HCT116 (cell line): ENCODE results near the gene PPP1R3G. TPM values are rescaled to one million over a fixed set of nuclear protein-coding genes. Genes with fewer than 3 reads are reported as not detected.

ENCODE experiments used
- ATAC-seq: fragments of 200-7000 bp; cut with Tn5 transposase; 2 replicates; pipeline ENCODE4 v1.9.1; 2020; ENCODE audit warnings: mild to moderate bottlenecking, moderate library complexity
- BruUV-seq: library from RNA; stranded (reverse); fragments of 400-500 nt; replicated peaks from 2 replicates; lab custom pipeline; 2021; lab: Mats Ljungman, UMichigan
- CTCF ChIA-PET: fragments of 300-600 bp; sonication (Branson Sonifier 250); formaldehyde crosslinking; loops from one replicate; lab custom pipeline; 2021; ENCODE audit warnings: antibody characterized with exemption; lab: Charles Lee
- POLR2A ChIA-PET: fragments of 300-600, 350-600 bp; sonication (Branson Sonifier 250); formaldehyde crosslinking; loops from one replicate; lab custom pipeline; 2021; ENCODE audit warnings: antibody characterized with exemption; lab: Charles Lee
- RAD21 ChIA-PET, 2 experiments: fragments of 300-600 bp; sonication (Branson Sonifier 250); formaldehyde crosslinking; loops; one replicate each; lab custom pipeline; 2023; ENCODE audit warnings: low total read pairs in 2 of 2; ENCODE audit not compliant: uncharacterized antibody in 2 of 2, unreplicated experiment in 2 of 2, low non-redundant PET in 1 of 2; lab: Charles Lee
- DNase-seq: peaks from one replicate; pipeline ENCODE4 v3.0.0-alpha.2; 2010; ENCODE audit warnings: low read depth, low spot score
- H2AFZ ChIP-seq: fragments of 200-600 bp; shearing (Covaris generic), sonication (generic); 2 replicates; pipeline ENCODE4 v1.6.1; 2017; ENCODE audit warnings: low read depth, mixed run types, mixed read lengths, antibody characterized with exemption, low read length; ENCODE audit not compliant: poor library complexity, severe bottlenecking
- H3K27ac ChIP-seq: 2 replicates; pipeline ENCODE4 v1.5.1; 2012; ENCODE audit warnings: low read depth, low read length
- H3K27me3 ChIP-seq: fragments of 200-600 bp; sonication (generic); 2 replicates; pipeline ENCODE4 v1.6.1; 2016; ENCODE audit warnings: mixed run types, low read length, mixed read lengths; ENCODE audit not compliant: insufficient read depth
- H3K36me3 ChIP-seq, 2 experiments: fragments of 200-500 bp in 1 of 2; fragments of 200-600 bp in 1 of 2; sonication (Bioruptor generic) in 1 of 2; sonication (generic) in 1 of 2; 2 replicates each; pipeline versions ENCODE4 v1.5.1 to v1.6.1; 2014 to 2016; ENCODE audit warnings: low read length in 2 of 2, inconsistent platforms in 1 of 2, mixed read lengths in 1 of 2, mixed run types in 1 of 2; ENCODE audit not compliant: insufficient read depth in 2 of 2, control insufficient read depth in 1 of 2
- H3K4me1 ChIP-seq, 2 experiments: fragments of 200-600 bp in 1 of 2; sonication (generic) in 1 of 2; 2 replicates each; pipeline versions ENCODE4 v1.5.1 to v1.6.1; 2012 to 2017; ENCODE audit warnings: low read length in 2 of 2, inconsistent platforms in 1 of 2, mild to moderate bottlenecking in 1 of 2, mixed read lengths in 1 of 2, mixed run types in 1 of 2, moderate library complexity in 1 of 2; ENCODE audit not compliant: insufficient read depth in 2 of 2, control insufficient read depth in 1 of 2
- H3K4me2 ChIP-seq: fragments of 200-600 bp; sonication (generic); 2 replicates; pipeline ENCODE4 v1.6.1; 2017; ENCODE audit warnings: mixed run types, low read length, mixed read lengths
- H3K4me3 ChIP-seq, 2 experiments: fragments of 200-600 bp in 1 of 2; sonication (generic) in 1 of 2; replicated peaks in 1 of 2; 2 replicates each; pipeline ENCODE4 v1.5.1; 2011 to 2016; ENCODE audit warnings: low read length in 2 of 2, control low read depth in 1 of 2, low read depth in 1 of 2, mild to moderate bottlenecking in 1 of 2, mixed read lengths in 1 of 2, mixed run types in 1 of 2
- H3K79me2 ChIP-seq: fragments of 200-600 bp; sonication (generic); 2 replicates; pipeline ENCODE4 v1.6.1; 2017; ENCODE audit warnings: mild to moderate bottlenecking, mixed run types, low read length, moderate library complexity, mixed read lengths; ENCODE audit not compliant: insufficient read depth
- H3K9ac ChIP-seq: fragments of 200-600 bp; sonication (generic); 2 replicates; pipeline ENCODE4 v1.6.1; 2016; ENCODE audit warnings: low read length, mixed read lengths
- H3K9me2 ChIP-seq: fragments of 200-600 bp; sonication (generic), shearing (Covaris generic); 2 replicates; pipeline ENCODE4 v1.6.1; 2017; ENCODE audit warnings: mixed run types, mild to moderate bottlenecking, moderate library complexity; ENCODE audit not compliant: insufficient read depth
- H3K9me3 ChIP-seq, 2 experiments: fragments of 200-500 bp in 1 of 2; fragments of 200-600 bp in 1 of 2; sonication (Bioruptor generic) in 1 of 2; sonication (generic) in 1 of 2; 2 replicates each; pipeline ENCODE4 v1.6.1; 2014 to 2017; ENCODE audit warnings: low read length in 2 of 2, mixed read lengths in 2 of 2, inconsistent platforms in 1 of 2, low read depth in 1 of 2, mild to moderate bottlenecking in 1 of 2, mixed run types in 1 of 2, moderate library complexity in 1 of 2; ENCODE audit not compliant: control insufficient read depth in 1 of 2, insufficient read depth in 1 of 2
- H4K20me1 ChIP-seq: fragments of 200-600 bp; sonication (generic), shearing (Covaris generic); 2 replicates; pipeline ENCODE4 v1.6.1; 2017; ENCODE audit warnings: mixed run types, mild to moderate bottlenecking, moderate library complexity; ENCODE audit not compliant: insufficient read depth
- CBX3 ChIP-seq: IDR thresholded peaks from 2 replicates; pipeline ENCODE4 v1.6.1; 2012; ENCODE audit warnings: low read depth
- CEBPB ChIP-seq: IDR thresholded peaks from 2 replicates; pipeline ENCODE4 v1.6.1; 2012; ENCODE audit warnings: low read depth
- EGR1 ChIP-seq: IDR thresholded peaks from 2 replicates; pipeline ENCODE4 v1.6.1; 2012; ENCODE audit warnings: low read depth
- ELF1 ChIP-seq: IDR thresholded peaks from 2 replicates; pipeline ENCODE4 v1.6.1; 2012; ENCODE audit warnings: low read depth, borderline replicate concordance
- EZH2 ChIP-seq: fragments of 200-600 bp; sonication (generic); IDR thresholded peaks from 2 replicates; pipeline ENCODE4 v1.6.1; 2017; ENCODE audit warnings: antibody characterized with exemption, mixed run types
- EZH2phosphoT487 ChIP-seq: fragments of 200-600 bp; IDR thresholded peaks from 2 replicates; pipeline ENCODE4 v1.6.1; 2018; ENCODE audit warnings: antibody characterized with exemption, borderline replicate concordance
- POLR2A ChIP-seq: IDR thresholded peaks from 2 replicates; pipeline ENCODE4 v1.7.0; 2011; ENCODE audit warnings: borderline replicate concordance; ENCODE audit not compliant: insufficient read depth, insufficient read length; ENCODE audit errors: extremely low read depth
- POLR2AphosphoS5 ChIP-seq: IDR thresholded peaks from 2 replicates; pipeline ENCODE4 v1.6.1; 2011; ENCODE audit warnings: mild to moderate bottlenecking, low read depth, low read length, moderate library complexity
- RAD21 ChIP-seq: IDR thresholded peaks from 2 replicates; pipeline ENCODE4 v1.6.1; 2012; ENCODE audit warnings: low read depth, mild to moderate bottlenecking
- SIN3A ChIP-seq: IDR thresholded peaks from 2 replicates; pipeline ENCODE4 v1.6.1; 2012; ENCODE audit warnings: low read depth
- SP1 ChIP-seq: IDR thresholded peaks from 2 replicates; pipeline ENCODE4 v1.6.1; 2012; ENCODE audit warnings: low read depth
- TCF7L2 ChIP-seq: IDR thresholded peaks from 2 replicates; pipeline ENCODE4 v1.7.0; 2011; ENCODE audit warnings: borderline replicate concordance, inconsistent platforms; ENCODE audit not compliant: insufficient read depth, insufficient read length; ENCODE audit errors: extremely low read depth
- YY1 ChIP-seq: IDR thresholded peaks from 2 replicates; pipeline ENCODE4 v1.6.1; 2011; ENCODE audit warnings: low read length, low read depth, moderate library complexity, mild to moderate bottlenecking; ENCODE audit not compliant: insufficient replicate concordance; ENCODE audit errors: extremely low read depth
- ZFX ChIP-seq: fragments of 450-650 bp; IDR thresholded peaks from 2 replicates; pipeline ENCODE4 v1.6.1; 2017
- ZNF274 ChIP-seq: fragments of 200-500 bp; sonication (Bioruptor generic); IDR thresholded peaks from 2 replicates; pipeline ENCODE4 v1.6.1; 2014; ENCODE audit warnings: mild to moderate bottlenecking, low read depth, low read length, inconsistent platforms
- intact Hi-C: fragments of 100-400 bp; cut with micrococcal nuclease; formaldehyde crosslinking; loops from 2 replicates; pipeline ENCODE4 v1.10.0; 2022
- total RNA-seq: library from RNA; stranded (reverse); gene quantifications from one replicate; pipeline ENCODE4 v1.2.1, GENCODE V29; 2021; ENCODE audit not compliant: unreplicated experiment
- TF ChIP-seq, protein P1 (sequence below): IDR thresholded peaks from 2 replicates; pipeline ENCODE4 v1.6.1; 2012
- TF ChIP-seq, protein P2 (sequence below): IDR thresholded peaks from 2 replicates; pipeline ENCODE4 v1.6.1; 2012

Gene PPP1R3G
- total RNA-seq, 1 experiment from 2014 or later = 0.27 TPM

DNA sequence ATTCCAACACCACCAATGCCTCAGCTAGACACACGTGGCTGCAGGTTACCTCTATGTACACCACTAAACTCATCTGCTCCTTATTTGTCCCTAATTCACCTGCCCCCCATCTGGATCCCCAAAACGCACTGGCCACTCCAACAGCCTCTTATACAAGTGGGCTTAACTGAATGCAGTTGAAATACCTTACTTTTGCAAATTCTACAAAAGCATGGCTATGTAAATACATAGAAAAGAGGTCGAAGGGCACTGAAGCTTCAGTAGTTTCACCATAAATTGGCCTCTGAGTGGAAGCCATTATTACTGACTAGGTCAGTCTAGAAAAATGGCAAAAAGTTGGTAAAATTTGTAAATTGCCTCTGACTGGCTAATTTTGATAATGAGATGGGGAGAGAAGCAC, 11.1 kb upstream of the PPP1R3G start:
- BruUV-seq = no TSS peak
- Histone ChIP-seq H3K9ac (no peak overlapping the region), H2AFZ (no peak overlapping the region), H3K9me2 (no peaks in the 10 kb centered on the region), H3K4me3 (no peak overlapping the region), H3K4me2 (no peak overlapping the region), H3K4me1 (no peaks in the 10 kb centered on the region), H4K20me1 (no peaks in the 10 kb centered on the region), H3K27me3 (no peaks in the 10 kb centered on the region), H3K9me3 (no peaks in the 10 kb centered on the region)
- POLR2A ChIA-PET = no interaction called here
- ATAC-seq (no peak), DNase-seq (no peak)
- intact Hi-C loops = no loop called here
- RAD21 ChIA-PET = no interaction called here
- CTCF ChIA-PET = no interaction called here
- no peak for TF ChIP-seq CEBPB
- no peak for TF ChIP-seq EGR1
- TF ChIP-seq, protein P1, sequence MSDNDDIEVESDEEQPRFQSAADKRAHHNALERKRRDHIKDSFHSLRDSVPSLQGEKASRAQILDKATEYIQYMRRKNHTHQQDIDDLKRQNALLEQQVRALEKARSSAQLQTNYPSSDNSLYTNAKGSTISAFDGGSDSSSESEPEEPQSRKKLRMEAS = no peak
- no peak for TF ChIP-seq POLR2A
- TF ChIP-seq EZH2 = no peak
- no peak for TF ChIP-seq SP1
- no peak for TF ChIP-seq RAD21
- no peak for TF ChIP-seq EZH2phosphoT487
- TF ChIP-seq ELF1 = no peak
- TF ChIP-seq SIN3A = no peak
- TF ChIP-seq YY1 = no peak
- no peak for TF ChIP-seq ZFX
- TF ChIP-seq, protein P2, sequence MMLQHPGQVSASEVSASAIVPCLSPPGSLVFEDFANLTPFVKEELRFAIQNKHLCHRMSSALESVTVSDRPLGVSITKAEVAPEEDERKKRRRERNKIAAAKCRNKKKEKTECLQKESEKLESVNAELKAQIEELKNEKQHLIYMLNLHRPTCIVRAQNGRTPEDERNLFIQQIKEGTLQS = no peak
- no peak for TF ChIP-seq POLR2AphosphoS5
- TF ChIP-seq TCF7L2 = no peak
- TF ChIP-seq CBX3 = no peak
- TF ChIP-seq ZNF274 = no peak
- TF ChIP-seq, all 23 proteins: peak for 0
- H3K36me3 ChIP-seq = no peaks in the 10 kb centered on the region
- H3K79me2 ChIP-seq = no peaks in the 10 kb centered on the region
- no peak overlapping the region for H3K27ac ChIP-seq
